Upper lobe of left lung (tissue), 4 donors: ENCODE results near the gene ACYP1.

Experiments used
- CTCF ChIP-seq, 6 experiments: fragments of 450-650 bp in 4 of 6; fragments of 200-600 bp in 2 of 6; sonication (generic) in 2 of 6; IDR thresholded peaks; one replicate each; pipeline ENCODE4 v1.5.1; 2016 to 2019; ENCODE audit warnings: antibody characterized with exemption in 6 of 6
- EP300 ChIP-seq, 4 donors: sonication (generic); formaldehyde crosslinking; IDR thresholded peaks; one replicate each; pipeline ENCODE4 v1.5.1; 2017; ENCODE audit warnings: antibody characterized with exemption in 4 of 4, control low read depth in 2 of 4
- POLR2A ChIP-seq, 4 donors: fragments of 450-650 bp; IDR thresholded peaks; one replicate each; pipeline ENCODE4 v1.5.1; 2016 to 2017; ENCODE audit warnings: antibody characterized with exemption in 4 of 4, mild to moderate bottlenecking in 2 of 4

GRCh38 chr14:75040507-75040906 is 23.3 kb downstream of the ACYP1 start:
- TF ChIP-seq POLR2A (IDR thresholded peaks at IDR 0.05), result no peak
- no peak for TF ChIP-seq CTCF (IDR thresholded peaks at IDR 0.05)
- peak in 2 of 4 donors; percentile 71 to 93 for TF ChIP-seq EP300 (IDR thresholded peaks at IDR 0.05)
